NT2/D1 (cell line): ENCODE measurements around the gene SLC39A2.
A peak's percentile ranks its signal among the peaks of the same experiment; 100 is the strongest.
"Not testable (repeated sequence)": the region's sequence is repeated elsewhere in the genome, so short reads cannot be mapped to it uniquely, and the experiment has no call there.

ENCODE experiments used
- DNase-seq: peaks from one replicate; pipeline ENCODE4 v3.0.0-alpha.2; 2011; ENCODE audit warnings: low read depth, low spot score
- H3K27me3 ChIP-seq: 2 replicates; pipeline ENCODE4 v1.6.0; 2011; ENCODE audit warnings: mild to moderate bottlenecking; ENCODE audit not compliant: insufficient read length, insufficient read depth
- H3K36me3 ChIP-seq: 2 replicates; pipeline ENCODE4 v1.6.1; 2011; ENCODE audit warnings: mild to moderate bottlenecking, low read length, mixed read lengths; ENCODE audit not compliant: insufficient read depth, insufficient read length
- H3K4me1 ChIP-seq: 2 replicates; pipeline ENCODE4 v1.5.1; 2011; ENCODE audit not compliant: insufficient read depth, insufficient read length
- H3K4me3 ChIP-seq: 2 replicates; pipeline ENCODE4 v1.5.1; 2011; ENCODE audit warnings: low read depth; ENCODE audit not compliant: insufficient read length
- H3K9ac ChIP-seq: 2 replicates; pipeline ENCODE4 v1.6.0; 2011; ENCODE audit warnings: low read depth; ENCODE audit not compliant: insufficient read length
- H3K9me3 ChIP-seq: 2 replicates; pipeline ENCODE4 v1.5.1; 2011; ENCODE audit warnings: mild to moderate bottlenecking, low read length; ENCODE audit not compliant: insufficient read depth
- SUZ12 ChIP-seq: IDR thresholded peaks from 2 replicates; pipeline ENCODE4 v1.6.1; 2011; ENCODE audit not compliant: insufficient read length, insufficient read depth; ENCODE audit errors: extremely low read depth
- YY1 ChIP-seq: IDR thresholded peaks from 2 replicates; pipeline ENCODE4 v1.6.1; 2011; ENCODE audit not compliant: insufficient read length, insufficient read depth
- ZNF274 ChIP-seq: IDR thresholded peaks from 2 replicates; pipeline ENCODE4 v1.6.1; 2011; ENCODE audit warnings: mild to moderate bottlenecking, low read depth, low read length

The SLC39A2 gene

GRCh38 chr14:20970983-20971704 is 27.9 kb upstream of the SLC39A2 start:
- no peaks in the 10 kb centered on the region for H3K4me1 ChIP-seq
- TF ChIP-seq SUZ12 = no peak
- no peak for TF ChIP-seq YY1
- TF ChIP-seq ZNF274 = no peak
- no peaks in the 10 kb centered on the region for H3K27me3 ChIP-seq
- H3K9me3 ChIP-seq = no peaks in the 10 kb centered on the region
- peak overlapping the region; percentile 67 for H3K4me3 ChIP-seq
- peak; percentile 84 for DNase-seq
- H3K36me3 ChIP-seq = no peaks in the 10 kb centered on the region
- peak overlapping the region; percentile 90 for H3K9ac ChIP-seq

- Histone ChIP-seq H3K4me1 (no peaks in the 10 kb centered on the region), H3K9me3 (no peaks in the 10 kb centered on the region), H3K27me3 (no peaks in the 10 kb centered on the region), H3K4me3 (no peak overlapping the region), H3K9ac (peak overlapping the region; percentile 61), H3K36me3 (no peaks in the 10 kb centered on the region)
- TF ChIP-seq ZNF274 (no peak), YY1 (no peak), SUZ12 (no peak)
- no peak for DNase-seq
Measured at GRCh38 chr14:20971705-20972021, 27.4 kb upstream of the SLC39A2 start.

- no peaks in the 10 kb centered on the region for H3K4me1 ChIP-seq
Measured at GRCh38 chr14:20973501-20973900, 25.6 kb upstream of the SLC39A2 start.

GRCh38 chr14:20976291-20976690 is 22.8 kb upstream of the SLC39A2 start:
- no peak overlapping the region for H3K9ac ChIP-seq
- H3K36me3 ChIP-seq = no peaks in the 10 kb centered on the region
- H3K9me3 ChIP-seq = no peaks in the 10 kb centered on the region
- H3K27me3 ChIP-seq = no peaks in the 10 kb centered on the region
- no peaks in the 10 kb centered on the region for H3K4me1 ChIP-seq
- no peak overlapping the region for H3K4me3 ChIP-seq
- DNase-seq = no peak
- TF ChIP-seq YY1 (no peak), SUZ12 (no peak), ZNF274 (no peak)

More at GRCh38 chr14:20973501-20973900, 25.6 kb upstream of the SLC39A2 start:
- DNase-seq = no peak
- no peaks in the 10 kb centered on the region for H3K27me3 ChIP-seq
- no peaks in the 10 kb centered on the region for H3K36me3 ChIP-seq
- TF ChIP-seq SUZ12 (no peak), ZNF274 (no peak)
- H3K4me3 ChIP-seq = no peak overlapping the region
- H3K9me3 ChIP-seq = no peaks in the 10 kb centered on the region
- no peak overlapping the region for H3K9ac ChIP-seq

- Histone ChIP-seq H3K4me3 (no peak overlapping the region), H3K9ac (no peak overlapping the region), H3K36me3 (no peaks in the 10 kb centered on the region), H3K27me3 (no peaks in the 10 kb centered on the region), H3K9me3 (no peaks in the 10 kb centered on the region), H3K4me1 (no peaks in the 10 kb centered on the region)
- no peak for TF ChIP-seq YY1
- no peak for TF ChIP-seq ZNF274
- TF ChIP-seq SUZ12 = no peak
- no peak for DNase-seq
Measured at GRCh38 chr14:20978687-20979086, 20.4 kb upstream of the SLC39A2 start.

- no peak overlapping the region for H3K4me3 ChIP-seq
- H3K9me3 ChIP-seq = no peaks in the 10 kb centered on the region
- H3K9ac ChIP-seq = no peak overlapping the region
- no peaks in the 10 kb centered on the region for H3K36me3 ChIP-seq
- H3K4me1 ChIP-seq = no peaks in the 10 kb centered on the region
- DNase-seq = no peak
- TF ChIP-seq SUZ12 (no peak), ZNF274 (no peak), YY1 (no peak)
- no peaks in the 10 kb centered on the region for H3K27me3 ChIP-seq
Measured at GRCh38 chr14:20980906-20981305, 18.2 kb upstream of the SLC39A2 start.

GRCh38 chr14:20982646-20983369 is 16.3 kb upstream of the SLC39A2 start:
- Histone ChIP-seq H3K36me3 (no peaks in the 10 kb centered on the region), H3K9ac (no peak overlapping the region), H3K27me3 (no peaks in the 10 kb centered on the region), H3K9me3 (no peaks in the 10 kb centered on the region), H3K4me1 (no peaks in the 10 kb centered on the region), H3K4me3 (no peak overlapping the region)
- no peak for TF ChIP-seq ZNF274
- DNase-seq = no peak

GRCh38 chr14:20985650-20986049 is 13.4 kb upstream of the SLC39A2 start:
- not testable (repeated sequence) for H3K4me1 ChIP-seq, H3K36me3 ChIP-seq

More at GRCh38 chr14:20985650-20986049, 13.4 kb upstream of the SLC39A2 start:
- H3K9ac ChIP-seq, H3K27me3 ChIP-seq, H3K9me3 ChIP-seq, DNase-seq, H3K4me3 ChIP-seq: not testable (repeated sequence)
